GM23248 (cell line): ENCODE measurements around the gene MTCP1.

ENCODE experiments used
- EZH2 ChIP-seq: fragments of 200-600 bp; sonication (generic); IDR thresholded peaks from 2 replicates; pipeline ENCODE4 v1.6.1; 2018; ENCODE audit warnings: antibody characterized with exemption, mild to moderate bottlenecking; ENCODE audit not compliant: insufficient read depth, poor library complexity, severe bottlenecking
- EZH2phosphoT487 ChIP-seq: fragments of 200-600 bp; sonication (generic); IDR thresholded peaks from 2 replicates; pipeline ENCODE4 v1.6.1; 2018; ENCODE audit warnings: antibody characterized with exemption, moderate library complexity, mild to moderate bottlenecking, low read depth; ENCODE audit not compliant: insufficient read depth

- TF ChIP-seq EZH2 (no peak), EZH2phosphoT487 (no peak)
Observed at GRCh38 chrX:155056877-155057792, 13.8 kb downstream of the MTCP1 start.
